Loucy (cell line): Measurements from ENCODE around the gene FAM229A.
A peak's percentile ranks its signal among the peaks of the same experiment; 100 is the strongest.

Source experiments
- H2AFZ ChIP-seq: fragments of 200-600 bp; sonication (generic); 2 replicates; pipeline ENCODE4 v1.6.0; 2016; ENCODE audit warnings: antibody characterized with exemption, mild to moderate bottlenecking, low read length, moderate library complexity
- H3F3A ChIP-seq: fragments of 200-600 bp; 2 replicates; pipeline ENCODE4 v1.6.0; 2016; ENCODE audit warnings: antibody characterized with exemption, low read depth, mild to moderate bottlenecking
- H3K27me3 ChIP-seq: fragments of 200-600 bp; sonication (generic); 2 replicates; pipeline ENCODE4 v1.6.1; 2014; ENCODE audit warnings: low read length, mild to moderate bottlenecking; ENCODE audit not compliant: insufficient read depth, poor library complexity, severe bottlenecking
- H3K36me3 ChIP-seq: fragments of 200-600 bp; sonication (generic); 2 replicates; pipeline ENCODE4 v1.6.1; 2016; ENCODE audit warnings: low read length; ENCODE audit not compliant: insufficient read depth
- H3K4me1 ChIP-seq: fragments of 200-600 bp; sonication (generic); 2 replicates; pipeline ENCODE4 v1.5.1; 2014; ENCODE audit warnings: low read length, mild to moderate bottlenecking; ENCODE audit not compliant: insufficient read depth, poor library complexity, severe bottlenecking
- H3K4me2 ChIP-seq: fragments of 200-600 bp; sonication (generic); 2 replicates; pipeline ENCODE4 v1.6.0; 2014; ENCODE audit warnings: antibody characterized with exemption, low read length, low read depth, mild to moderate bottlenecking; ENCODE audit not compliant: poor library complexity, severe bottlenecking
- H3K4me3 ChIP-seq: fragments of 200-600 bp; sonication (generic); 2 replicates; pipeline ENCODE4 v1.5.1; 2014; ENCODE audit warnings: low read length, mild to moderate bottlenecking, mixed read lengths; ENCODE audit not compliant: poor library complexity, severe bottlenecking
- H3K79me2 ChIP-seq: fragments of 200-600 bp; sonication (generic); 2 replicates; pipeline ENCODE4 v1.6.1; 2014; ENCODE audit warnings: low read length; ENCODE audit not compliant: insufficient read depth
- H3K9ac ChIP-seq: fragments of 200-600 bp; sonication (generic); 2 replicates; pipeline ENCODE4 v1.6.0; 2014; ENCODE audit warnings: mild to moderate bottlenecking, low read depth, low read length, moderate library complexity; ENCODE audit not compliant: poor library complexity, severe bottlenecking
- H3K9me2 ChIP-seq: fragments of 200-600 bp; sonication (generic); replicated peaks from 2 replicates; pipeline ENCODE4 v1.6.1; 2016; ENCODE audit warnings: low read depth, low read length, mixed read lengths
- H3K9me3 ChIP-seq: fragments of 200-600 bp; sonication (generic); 2 replicates; pipeline ENCODE4 v1.6.1; 2014; ENCODE audit warnings: mild to moderate bottlenecking, antibody characterized with exemption, low read length, low read depth; ENCODE audit not compliant: insufficient read depth
- H4K20me1 ChIP-seq: fragments of 200-600 bp; sonication (generic); 2 replicates; pipeline ENCODE4 v1.6.0; 2014; ENCODE audit warnings: antibody characterized with exemption, low read length, mild to moderate bottlenecking; ENCODE audit not compliant: insufficient read depth, poor library complexity, severe bottlenecking
- CTCF ChIP-seq: fragments of 200-600 bp; sonication (generic); conservative IDR thresholded peaks from 2 replicates; pipeline ENCODE4 v1.5.1; 2014; ENCODE audit warnings: mild to moderate bottlenecking, antibody characterized with exemption, low read length
- EZH2phosphoT487 ChIP-seq: fragments of 200-600 bp; IDR thresholded peaks from 2 replicates; pipeline ENCODE4 v1.6.1; 2018; ENCODE audit warnings: antibody characterized with exemption, mild to moderate bottlenecking, moderate library complexity, borderline replicate concordance

Gene FAM229A

GRCh38 chr1:32353886-32354570, 8.3 kb downstream of the FAM229A start:
- H3F3A ChIP-seq: no peaks in the 10 kb centered on the region
- H2AFZ ChIP-seq: no peak overlapping the region
- H3K9me2 ChIP-seq: no peaks in the 10 kb centered on the region
- no peaks in the 10 kb centered on the region for H3K36me3 ChIP-seq
- H4K20me1 ChIP-seq: no peaks in the 10 kb centered on the region
- peak overlapping the region; percentile 23 for H3K9ac ChIP-seq
- H3K4me2 ChIP-seq: no peak overlapping the region
- H3K27me3 ChIP-seq: no peaks in the 10 kb centered on the region
- H3K4me1 ChIP-seq: peaks cover 32% of the 10 kb centered on the region
- no peaks in the 10 kb centered on the region for H3K9me3 ChIP-seq
- H3K79me2 ChIP-seq: no peaks in the 10 kb centered on the region
- no peak overlapping the region for H3K4me3 ChIP-seq
- TF ChIP-seq CTCF: no peak
- TF ChIP-seq EZH2phosphoT487: no peak

GRCh38 chr1:32353431-32353830, 8.9 kb downstream of the FAM229A start:
- Histone ChIP-seq H2AFZ (no peak overlapping the region), H3K9me2 (no peaks in the 10 kb centered on the region), H3K9ac (peak overlapping the region; percentile 23), H3K27me3 (no peaks in the 10 kb centered on the region), H3K4me2 (no peak overlapping the region), H4K20me1 (no peaks in the 10 kb centered on the region), H3F3A (no peaks in the 10 kb centered on the region), H3K4me1 (peaks cover 34% of the 10 kb centered on the region), H3K9me3 (no peaks in the 10 kb centered on the region), H3K4me3 (no peak overlapping the region), H3K79me2 (no peaks in the 10 kb centered on the region), H3K36me3 (no peaks in the 10 kb centered on the region)
- TF ChIP-seq EZH2phosphoT487: no peak
- TF ChIP-seq CTCF: no peak

GRCh38 chr1:32352831-32353383, 9.4 kb downstream of the FAM229A start:
- peak overlapping the region; percentile 84 for H3K9ac ChIP-seq

More at GRCh38 chr1:32352831-32353383, 9.4 kb downstream of the FAM229A start:
- H3K9me2 ChIP-seq: no peaks in the 10 kb centered on the region
- peak overlapping the region; percentile 89 for H3K4me2 ChIP-seq
- H3K27me3 ChIP-seq: no peaks in the 10 kb centered on the region
- no peak overlapping the region for H2AFZ ChIP-seq
- H4K20me1 ChIP-seq: no peaks in the 10 kb centered on the region
- H3F3A ChIP-seq: no peaks in the 10 kb centered on the region
- H3K79me2 ChIP-seq: no peaks in the 10 kb centered on the region
- H3K4me1 ChIP-seq: peaks cover 34% of the 10 kb centered on the region
- no peaks in the 10 kb centered on the region for H3K36me3 ChIP-seq
- no peaks in the 10 kb centered on the region for H3K9me3 ChIP-seq
- TF ChIP-seq CTCF (no peak), EZH2phosphoT487 (no peak)
- H3K4me3 ChIP-seq: peak overlapping the region; percentile 77
